ENCODE results near the gene FAM124A. TPM values are rescaled to one million over a fixed set of nuclear protein-coding genes. Genes with fewer than 3 reads are reported as not detected.

The FAM124A gene
- polyA plus RNA-seq, 3 donors = 0.03 to 0.20 (median 0.13) TPM

DNA sequence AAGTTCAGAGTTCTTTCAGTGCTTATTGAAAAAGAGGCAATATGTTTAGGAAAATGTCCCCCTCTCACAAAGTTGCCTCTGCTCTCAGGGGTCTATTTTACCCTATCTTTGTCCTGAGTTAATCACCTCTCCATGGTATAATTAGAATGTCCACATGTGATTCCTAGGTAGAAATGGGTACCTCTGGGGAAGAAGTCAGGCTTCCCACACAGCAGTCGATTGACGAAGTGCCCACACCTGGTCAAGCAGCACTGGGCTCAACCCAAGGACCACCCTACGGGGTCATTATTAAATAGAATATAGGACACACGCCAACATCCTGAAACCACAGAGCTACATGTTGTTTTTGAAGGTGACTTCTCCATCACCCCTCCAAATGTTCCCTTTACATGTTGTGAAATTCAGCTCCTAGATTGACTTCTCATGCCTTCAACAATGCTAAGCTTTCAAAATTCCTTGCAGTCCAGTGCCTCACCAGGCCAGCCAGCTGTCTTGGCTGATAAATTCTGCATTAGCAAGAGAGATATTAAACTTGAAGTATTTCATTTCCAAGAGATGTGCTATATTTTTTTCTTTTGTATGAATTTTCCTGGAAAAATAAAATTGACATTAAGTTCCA lies 43.6 kb upstream of the FAM124A start:
- no peak for DNase-seq
- H2AFZ ChIP-seq (ENCODE audit: insufficient read depth, low read depth, low read length, poor library complexity, severe bottlenecking) = no peak overlapping the region
- H3K4me1 ChIP-seq (ENCODE audit: control insufficient read depth in 1 of 2, insufficient read depth in 2 of 2, low read length in 2 of 2) = peaks cover 0 to under 1% of the 10 kb centered on the region in 2 donors
- no peaks in the 10 kb centered on the region for H4K20me1 ChIP-seq (ENCODE audit: insufficient read depth, low read length)
- 76% methylated on average over 2 of the region's 4 CpGs for WGBS (ENCODE audit: insufficient coverage)
- H3K4me1 Mint-ChIP-seq = peaks cover 3% of the 10 kb centered on the region
- H3K4me2 ChIP-seq (replicated peaks; ENCODE audit: extremely low read depth, low read length, poor library complexity, severe bottlenecking) = no peak overlapping the region
- intact Hi-C loops (cut with micrococcal nuclease) = no loop called here
- no peaks in the 10 kb centered on the region for H3K9me3 ChIP-seq (replicated peaks in 1 of 2; ENCODE audit: control insufficient read depth in 1 of 2, insufficient read depth in 1 of 2, low read length in 2 of 2)
- no peak overlapping the region for H3K27ac ChIP-seq (ENCODE audit: low read depth in 1 of 2, low read length in 2 of 2)
- H3K36me3 ChIP-seq (replicated peaks in 1 of 2; ENCODE audit: control insufficient read depth in 1 of 2, insufficient read depth in 2 of 2, low read length in 2 of 2) = no peaks in the 10 kb centered on the region
- H3K4me3 ChIP-seq (replicated peaks in 1 of 3; ENCODE audit: low read depth in 2 of 3, low read length in 3 of 3) = no peak overlapping the region
- TF ChIP-seq, protein P1, sequence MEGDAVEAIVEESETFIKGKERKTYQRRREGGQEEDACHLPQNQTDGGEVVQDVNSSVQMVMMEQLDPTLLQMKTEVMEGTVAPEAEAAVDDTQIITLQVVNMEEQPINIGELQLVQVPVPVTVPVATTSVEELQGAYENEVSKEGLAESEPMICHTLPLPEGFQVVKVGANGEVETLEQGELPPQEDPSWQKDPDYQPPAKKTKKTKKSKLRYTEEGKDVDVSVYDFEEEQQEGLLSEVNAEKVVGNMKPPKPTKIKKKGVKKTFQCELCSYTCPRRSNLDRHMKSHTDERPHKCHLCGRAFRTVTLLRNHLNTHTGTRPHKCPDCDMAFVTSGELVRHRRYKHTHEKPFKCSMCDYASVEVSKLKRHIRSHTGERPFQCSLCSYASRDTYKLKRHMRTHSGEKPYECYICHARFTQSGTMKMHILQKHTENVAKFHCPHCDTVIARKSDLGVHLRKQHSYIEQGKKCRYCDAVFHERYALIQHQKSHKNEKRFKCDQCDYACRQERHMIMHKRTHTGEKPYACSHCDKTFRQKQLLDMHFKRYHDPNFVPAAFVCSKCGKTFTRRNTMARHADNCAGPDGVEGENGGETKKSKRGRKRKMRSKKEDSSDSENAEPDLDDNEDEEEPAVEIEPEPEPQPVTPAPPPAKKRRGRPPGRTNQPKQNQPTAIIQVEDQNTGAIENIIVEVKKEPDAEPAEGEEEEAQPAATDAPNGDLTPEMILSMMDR (IDR thresholded peaks at IDR 0.05) = no peak
- H3K27me3 Mint-ChIP-seq (ENCODE audit: low read depth in 3 of 3) = peaks cover 2 to 5% (median 4%) of the 10 kb centered on the region in 3 donors
- H3K27ac Mint-ChIP-seq = no peak overlapping the region
- no peaks in the 10 kb centered on the region for H3K36me3 Mint-ChIP-seq
- H3K79me2 ChIP-seq (ENCODE audit: insufficient read depth, low read length) = no peaks in the 10 kb centered on the region
- no peak overlapping the region for H3K4me3 Mint-ChIP-seq
- H3K9ac ChIP-seq (ENCODE audit: insufficient read depth, low read length, poor library complexity, severe bottlenecking) = no peak overlapping the region
- peaks cover 0 to 5% of the 10 kb centered on the region in 2 donors for H3K27me3 ChIP-seq (ENCODE audit: control insufficient read depth in 2 of 2, insufficient read depth in 2 of 2, low read length in 2 of 2)
- peaks cover 0 to 6% (median 3%) of the 10 kb centered on the region in 7 donors for H3K9me3 Mint-ChIP-seq

DNA sequence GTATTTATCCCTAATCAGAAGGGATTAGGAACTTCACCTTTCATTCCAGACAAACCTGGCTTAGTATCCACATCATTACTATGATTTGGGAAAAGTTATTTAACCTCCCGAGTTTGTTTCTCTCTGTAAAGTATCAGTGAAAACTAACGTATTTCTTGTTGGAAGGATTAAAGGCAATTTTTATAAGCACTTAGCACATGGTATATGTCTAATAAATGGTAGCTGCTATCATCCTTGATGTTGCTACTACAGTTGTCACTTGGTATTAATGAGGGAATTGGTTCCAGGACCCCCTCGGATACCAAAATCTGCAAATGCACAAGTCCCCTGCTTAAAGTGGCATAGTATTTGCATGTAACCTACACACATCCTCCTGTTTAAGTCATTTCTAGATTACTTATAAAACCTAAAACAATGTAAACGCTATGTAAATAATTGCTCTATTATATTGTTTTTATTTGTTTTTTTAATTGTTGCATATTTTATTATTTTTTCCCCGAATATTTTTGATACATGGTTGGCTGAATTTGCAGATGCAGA lies 42.7 kb upstream of the FAM124A start:
- Histone ChIP-seq H3K4me3 (replicated peaks in 1 of 3; ENCODE audit: low read depth in 2 of 3, low read length in 3 of 3) (no peak overlapping the region), H3K4me1 (ENCODE audit: control insufficient read depth in 1 of 2, insufficient read depth in 2 of 2, low read length in 2 of 2) (no peaks in the 10 kb centered on the region), H3K9ac (ENCODE audit: insufficient read depth, low read length, poor library complexity, severe bottlenecking) (no peak overlapping the region), H4K20me1 (ENCODE audit: insufficient read depth, low read length) (no peaks in the 10 kb centered on the region), H2AFZ (ENCODE audit: insufficient read depth, low read depth, low read length, poor library complexity, severe bottlenecking) (no peak overlapping the region), H3K4me2 (replicated peaks; ENCODE audit: extremely low read depth, low read length, poor library complexity, severe bottlenecking) (no peak overlapping the region), H3K36me3 (replicated peaks in 1 of 2; ENCODE audit: control insufficient read depth in 1 of 2, insufficient read depth in 2 of 2, low read length in 2 of 2) (no peaks in the 10 kb centered on the region), H3K27me3 (ENCODE audit: control insufficient read depth in 2 of 2, insufficient read depth in 2 of 2, low read length in 2 of 2) (peaks cover 0 to 5% of the 10 kb centered on the region in 2 donors), H3K9me3 (replicated peaks in 1 of 2; ENCODE audit: control insufficient read depth in 1 of 2, insufficient read depth in 1 of 2, low read length in 2 of 2) (no peaks in the 10 kb centered on the region), H3K79me2 (ENCODE audit: insufficient read depth, low read length) (no peaks in the 10 kb centered on the region), H3K27ac (ENCODE audit: low read depth in 1 of 2, low read length in 2 of 2) (no peak overlapping the region)
- no peak for DNase-seq
- intact Hi-C loops (cut with micrococcal nuclease) = no loop called here
- Mint-ChIP-seq H3K9me3 (peaks cover 0 to 6% (median 3%) of the 10 kb centered on the region in 7 donors), H3K36me3 (no peaks in the 10 kb centered on the region), H3K27ac (no peak overlapping the region), H3K4me3 (no peak overlapping the region), H3K27me3 (ENCODE audit: low read depth in 3 of 3) (peaks cover 2 to 7% (median 6%) of the 10 kb centered on the region in 3 donors), H3K4me1 (peaks cover 2% of the 10 kb centered on the region)
- TF ChIP-seq, protein P1 (IDR thresholded peaks at IDR 0.05) = no peak
- WGBS (ENCODE audit: insufficient coverage) = no CpG with 5 or more reads among the region's 5 CpGs

Data from CD14-positive monocyte (primary cell).